Measurements from ENCODE around the gene SPTSSB.

Gene SPTSSB

DNA sequence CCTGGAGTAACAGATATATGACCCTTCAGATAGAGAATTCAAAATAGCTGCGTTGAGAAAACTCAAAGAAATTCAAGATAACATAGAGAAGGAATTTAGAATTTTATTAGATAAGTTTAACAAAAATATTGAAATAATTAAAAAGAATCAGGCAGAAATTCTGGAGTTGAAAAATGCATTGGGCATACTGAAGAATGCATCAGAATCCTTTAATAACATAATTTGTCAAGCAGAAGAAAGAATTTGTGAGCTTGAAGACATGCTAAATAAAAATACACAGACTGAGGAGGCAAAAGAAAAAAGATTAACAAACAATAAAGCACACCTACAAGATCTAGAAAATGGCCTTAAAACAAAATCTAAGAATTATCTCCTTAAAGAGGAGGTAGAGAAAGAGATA is 50.5 kb downstream of the SPTSSB start:
- H3K4me3 ChIP-seq (replicated peaks in 1 of 2; ENCODE audit: low read depth in 2 of 2, low read length in 2 of 2) = no peak overlapping the region
- TF ChIP-seq, protein P1, sequence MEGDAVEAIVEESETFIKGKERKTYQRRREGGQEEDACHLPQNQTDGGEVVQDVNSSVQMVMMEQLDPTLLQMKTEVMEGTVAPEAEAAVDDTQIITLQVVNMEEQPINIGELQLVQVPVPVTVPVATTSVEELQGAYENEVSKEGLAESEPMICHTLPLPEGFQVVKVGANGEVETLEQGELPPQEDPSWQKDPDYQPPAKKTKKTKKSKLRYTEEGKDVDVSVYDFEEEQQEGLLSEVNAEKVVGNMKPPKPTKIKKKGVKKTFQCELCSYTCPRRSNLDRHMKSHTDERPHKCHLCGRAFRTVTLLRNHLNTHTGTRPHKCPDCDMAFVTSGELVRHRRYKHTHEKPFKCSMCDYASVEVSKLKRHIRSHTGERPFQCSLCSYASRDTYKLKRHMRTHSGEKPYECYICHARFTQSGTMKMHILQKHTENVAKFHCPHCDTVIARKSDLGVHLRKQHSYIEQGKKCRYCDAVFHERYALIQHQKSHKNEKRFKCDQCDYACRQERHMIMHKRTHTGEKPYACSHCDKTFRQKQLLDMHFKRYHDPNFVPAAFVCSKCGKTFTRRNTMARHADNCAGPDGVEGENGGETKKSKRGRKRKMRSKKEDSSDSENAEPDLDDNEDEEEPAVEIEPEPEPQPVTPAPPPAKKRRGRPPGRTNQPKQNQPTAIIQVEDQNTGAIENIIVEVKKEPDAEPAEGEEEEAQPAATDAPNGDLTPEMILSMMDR (IDR thresholded peaks at IDR 0.05; ENCODE audit: low read depth, low read length) = no peak
- DNase-seq (ENCODE audit: low read depth in 2 of 2) = no peak

DNA sequence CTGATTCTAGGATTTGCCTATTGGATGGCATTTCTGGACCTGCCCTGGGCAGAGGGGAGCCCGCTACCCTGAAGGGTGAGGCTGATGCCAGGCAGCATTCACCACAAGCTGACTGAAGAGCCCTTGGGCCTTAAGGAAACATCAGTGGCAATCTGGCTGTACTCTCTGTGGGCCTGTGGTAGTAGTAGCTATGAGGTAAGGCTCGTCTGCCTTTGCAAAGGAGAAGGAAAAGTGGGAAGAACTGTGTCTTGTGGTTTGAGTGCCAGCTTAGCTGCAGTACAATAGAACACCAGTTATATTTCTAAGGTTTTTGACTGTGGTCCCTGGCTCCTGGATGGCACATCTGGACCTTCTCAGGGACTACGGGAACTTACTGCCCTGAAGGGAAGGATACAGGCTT is 51.5 kb downstream of the SPTSSB start:
- DNase-seq (ENCODE audit: low read depth in 2 of 2) = no peak
- TF ChIP-seq, protein P1 (IDR thresholded peaks at IDR 0.05; ENCODE audit: low read depth, low read length) = no peak
- no peak overlapping the region for H3K4me3 ChIP-seq (replicated peaks in 1 of 2; ENCODE audit: low read depth in 2 of 2, low read length in 2 of 2)

DNA sequence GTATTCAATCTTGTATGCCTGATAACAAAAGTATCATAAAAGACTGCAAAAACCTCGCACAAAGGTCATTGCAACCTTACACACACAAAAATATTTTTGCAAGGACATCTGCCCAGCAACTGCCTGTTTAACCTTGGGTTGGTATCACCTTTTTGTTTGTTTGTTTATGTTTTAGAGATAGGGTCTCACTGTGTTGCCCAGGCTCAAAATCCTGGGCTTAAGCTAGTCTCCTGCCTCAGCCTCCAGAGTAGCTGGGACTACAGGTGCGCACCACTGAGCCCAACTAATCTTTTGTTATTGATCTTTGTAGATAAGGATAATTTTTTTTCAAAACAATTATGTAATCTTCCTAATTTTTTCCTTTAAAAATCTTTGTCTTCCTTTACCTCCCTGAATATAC is 54.2 kb downstream of the SPTSSB start:
- DNase-seq (ENCODE audit: low read depth in 2 of 2) = no peak
- TF ChIP-seq, protein P1 (IDR thresholded peaks at IDR 0.05; ENCODE audit: low read depth, low read length) = no peak
- no peak overlapping the region for H3K4me3 ChIP-seq (replicated peaks in 1 of 2; ENCODE audit: low read depth in 2 of 2, low read length in 2 of 2)

DNA sequence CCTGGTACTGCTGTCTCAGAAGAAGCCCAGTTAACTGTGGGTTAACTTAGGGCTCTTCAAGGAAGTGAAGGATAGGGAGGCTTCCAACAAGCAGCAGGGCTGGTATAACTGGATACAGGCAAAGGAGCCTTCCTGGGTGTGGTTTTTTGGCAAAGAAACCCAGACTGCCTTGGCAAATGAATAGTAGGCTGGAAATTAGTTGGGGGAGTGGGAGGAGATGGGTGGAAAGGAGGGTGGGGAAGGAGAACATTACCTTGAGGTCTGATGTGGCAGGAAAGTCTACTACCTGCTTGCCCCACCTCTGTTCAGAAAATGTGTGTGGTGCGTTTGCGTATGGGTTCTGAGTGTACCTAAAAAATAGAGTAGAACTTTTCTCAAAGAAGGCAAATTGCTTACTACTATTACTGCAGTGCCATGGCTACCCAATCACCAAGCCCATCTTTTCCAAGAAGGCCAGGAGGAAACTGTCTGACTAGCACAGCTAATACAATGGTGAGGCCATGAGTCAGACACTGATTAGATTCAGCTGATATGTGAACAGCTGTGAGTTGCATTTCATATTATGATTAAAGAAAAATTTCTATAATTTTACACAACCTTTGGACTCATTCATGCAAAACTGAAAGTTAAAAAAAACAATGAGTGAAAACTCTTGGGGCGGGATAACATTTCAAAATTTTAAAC is 55.2 kb downstream of the SPTSSB start:
- DNase-seq (ENCODE audit: low read depth in 2 of 2) = peak; percentile 1 to 53
- TF ChIP-seq, protein P1 (IDR thresholded peaks at IDR 0.05; ENCODE audit: low read depth, low read length) = no peak
- no peak overlapping the region for H3K4me3 ChIP-seq (replicated peaks in 1 of 2; ENCODE audit: low read depth in 2 of 2, low read length in 2 of 2)

DNA sequence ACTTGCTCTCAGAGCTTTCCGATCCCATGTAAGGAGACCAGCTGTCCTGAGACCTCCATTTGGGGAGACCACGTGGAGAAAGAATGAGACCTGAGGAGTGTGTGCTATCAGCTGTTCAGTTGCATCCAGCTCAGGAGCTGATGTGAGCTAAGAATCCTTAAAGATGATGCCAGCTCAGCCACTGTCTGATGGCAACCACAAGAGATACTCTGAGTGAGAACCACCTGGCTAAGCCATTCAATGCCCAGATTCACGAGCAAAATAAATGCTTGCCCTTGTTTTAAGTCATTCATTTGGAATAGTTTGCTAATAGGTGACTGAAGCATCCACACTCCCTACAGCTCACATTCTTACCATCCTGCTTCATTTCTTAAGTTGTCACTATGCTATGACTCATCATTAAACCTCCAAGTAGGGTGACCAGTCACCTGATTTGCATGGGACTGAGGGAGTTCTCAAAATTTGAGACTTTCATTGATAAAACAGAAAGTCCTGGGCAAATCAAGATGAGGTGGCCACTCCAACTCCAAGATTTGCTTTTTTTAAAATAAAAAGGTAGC is 56.4 kb downstream of the SPTSSB start:
- TF ChIP-seq, protein P1 (IDR thresholded peaks at IDR 0.05; ENCODE audit: low read depth, low read length) = no peak
- no peak overlapping the region for H3K4me3 ChIP-seq (replicated peaks in 1 of 2; ENCODE audit: low read depth in 2 of 2, low read length in 2 of 2)
- peak in 1 of 2 donors; percentile 43 for DNase-seq (ENCODE audit: low read depth in 2 of 2)

DNA sequence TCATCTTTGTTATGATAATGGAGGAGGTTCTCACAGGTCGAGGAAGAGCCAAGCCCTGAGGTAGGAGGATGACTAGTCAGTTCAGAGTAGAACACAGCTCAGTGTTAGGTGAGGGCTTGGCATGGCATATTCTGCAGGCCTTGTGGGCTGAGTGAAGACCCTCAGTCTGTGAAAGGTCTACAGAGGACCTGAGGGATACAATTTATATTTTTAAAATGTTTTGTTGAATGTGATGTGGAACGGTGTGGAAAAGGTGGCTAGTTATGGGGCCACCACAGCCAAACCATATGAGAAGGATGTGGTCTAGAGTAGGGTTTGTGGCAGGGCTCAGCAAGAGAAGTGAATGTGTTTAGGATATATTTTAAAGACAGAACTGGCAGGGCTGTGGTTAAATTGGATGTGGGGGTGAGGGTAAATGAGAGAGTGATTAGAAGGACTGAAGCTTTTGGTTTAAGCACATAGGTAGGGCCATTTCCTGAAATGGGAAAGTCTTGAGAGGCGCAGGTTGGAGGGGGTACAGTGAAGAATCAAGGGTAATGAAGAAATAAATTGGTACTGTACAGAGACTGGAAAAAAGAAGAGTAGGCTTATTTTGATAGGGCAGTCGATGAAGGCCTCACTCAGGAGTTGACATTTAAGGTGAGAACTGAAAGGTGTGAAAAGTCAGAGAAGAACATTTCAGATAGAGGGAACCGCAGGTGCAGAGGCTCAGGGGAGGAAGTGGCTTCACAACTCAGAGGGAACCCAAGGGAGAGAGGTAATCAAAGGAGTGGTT is 60.5 kb downstream of the SPTSSB start:
- DNase-seq (ENCODE audit: low read depth in 2 of 2) = no peak
- H3K4me3 ChIP-seq (replicated peaks in 1 of 2; ENCODE audit: low read depth in 2 of 2, low read length in 2 of 2) = no peak overlapping the region
- TF ChIP-seq, protein P1 (IDR thresholded peaks at IDR 0.05; ENCODE audit: low read depth, low read length) = no peak

Data from cardiac fibroblast (primary cell).